IMR-90 (cell line): Measurements from ENCODE around the gene IVL. TPM values are rescaled to one million over a fixed set of nuclear protein-coding genes. Genes with fewer than 3 reads are reported as not detected.

ENCODE experiments used
- ATAC-seq: fragments of 200-7000 bp; cut with Tn5 transposase; 2 replicates; pipeline ENCODE4 v1.9.1; 2020; ENCODE audit warnings: low read depth, mild to moderate bottlenecking, moderate library complexity
- BruUV-seq: library from RNA; stranded (reverse); fragments of 400-500 nt; replicated peaks from 2 replicates; lab custom pipeline; 2021; lab: Mats Ljungman, UMichigan
- CTCF ChIA-PET: fragments of 300-600 bp; formaldehyde crosslinking; extraction: SDS; loops from one replicate; lab custom pipeline; 2021; ENCODE audit warnings: antibody characterized with exemption; lab: Yijun Ruan, JAX
- POLR2A ChIA-PET: fragments of 300-600 bp; sonication (Branson Sonifier 250); formaldehyde crosslinking; loops from one replicate; lab custom pipeline; 2022; ENCODE audit warnings: antibody characterized with exemption; ENCODE audit not compliant: unreplicated experiment; lab: Charles Lee
- DNase-seq: peaks from one replicate; pipeline ENCODE4 v3.0.0; 2013
- H2AFZ ChIP-seq: replicated peaks from 2 replicates; pipeline ENCODE3; 2013; ENCODE audit warnings: low read length, mild to moderate bottlenecking; ENCODE audit not compliant: poor library complexity
- H2AK5ac ChIP-seq: 2 replicates; pipeline ENCODE4 v1.6.1; 2013; ENCODE audit warnings: low read depth, low read length, inconsistent platforms
- H2AK9ac ChIP-seq: replicated peaks from 2 replicates; pipeline ENCODE3; 2013; ENCODE audit warnings: mild to moderate bottlenecking, low read depth, low read length, moderate library complexity; ENCODE audit not compliant: poor library complexity
- H2BK120ac ChIP-seq: 2 replicates; pipeline ENCODE4 v1.6.1; 2013; ENCODE audit warnings: low read depth, low read length, inconsistent platforms
- H2BK15ac ChIP-seq: 3 replicates; pipeline ENCODE4 v1.6.1; 2013; ENCODE audit warnings: low read depth, low read length, inconsistent platforms
- H2BK20ac ChIP-seq: 2 replicates; pipeline ENCODE4 v1.6.1; 2013; ENCODE audit warnings: low read depth, mild to moderate bottlenecking, inconsistent platforms, low read length, moderate library complexity
- H2BK5ac ChIP-seq: 2 replicates; pipeline ENCODE4 v1.6.1; 2013; ENCODE audit warnings: mild to moderate bottlenecking, low read depth, low read length, inconsistent platforms; ENCODE audit not compliant: poor library complexity, severe bottlenecking
- H3K14ac ChIP-seq: replicated peaks from 2 replicates; pipeline ENCODE4 v1.6.1; 2013; ENCODE audit warnings: low read depth, low read length, inconsistent platforms
- H3K18ac ChIP-seq: 2 replicates; pipeline ENCODE4 v1.6.1; 2013; ENCODE audit warnings: low read depth, low read length, control low read depth
- H3K23ac ChIP-seq: 2 replicates; pipeline ENCODE4 v1.6.1; 2013; ENCODE audit warnings: low read depth, low read length, inconsistent platforms
- H3K27ac ChIP-seq: 2 replicates; pipeline ENCODE4 v1.5.1; 2013; ENCODE audit warnings: mild to moderate bottlenecking, control low read depth, low read length; ENCODE audit not compliant: insufficient read depth
- H3K27me3 ChIP-seq: 2 replicates; pipeline ENCODE4 v1.6.1; 2013; ENCODE audit warnings: low read length; ENCODE audit not compliant: control insufficient read depth, insufficient read depth
- H3K36me3 ChIP-seq: 2 replicates; pipeline ENCODE4 v1.6.1; 2013; ENCODE audit warnings: low read length, mixed read lengths; ENCODE audit not compliant: control insufficient read depth, insufficient read depth
- H3K4ac ChIP-seq: 2 replicates; pipeline ENCODE4 v1.6.1; 2013; ENCODE audit warnings: low read depth, low read length, inconsistent platforms
- H3K4me1 ChIP-seq: 2 replicates; pipeline ENCODE4 v1.6.1; 2013; ENCODE audit warnings: low read length, mixed read lengths; ENCODE audit not compliant: control insufficient read depth, insufficient read depth
- H3K4me2 ChIP-seq: 2 replicates; pipeline ENCODE4 v1.6.1; 2013; ENCODE audit warnings: low read depth, mild to moderate bottlenecking, control low read depth, low read length, moderate library complexity
- H3K4me3 ChIP-seq: 2 replicates; pipeline ENCODE4 v1.5.1; 2013; ENCODE audit warnings: low read depth, mild to moderate bottlenecking, control low read depth, low read length, moderate library complexity; ENCODE audit not compliant: insufficient read depth
- H3K56ac ChIP-seq: 2 replicates; pipeline ENCODE4 v1.6.1; 2013; ENCODE audit warnings: low read length, inconsistent platforms; ENCODE audit not compliant: insufficient read depth; ENCODE audit errors: extremely low read depth
- H3K79me1 ChIP-seq, 2 experiments: 2 replicates each; pipeline ENCODE4 v1.6.1; 2013; ENCODE audit warnings: low read length in 2 of 2, inconsistent platforms in 1 of 2, low read depth in 1 of 2
- H3K9ac ChIP-seq: 2 replicates; pipeline ENCODE4 v1.6.1; 2013; ENCODE audit warnings: low read depth, low read length, control low read depth
- H3K9me1 ChIP-seq: 2 replicates; pipeline ENCODE4 v1.6.1; 2013; ENCODE audit warnings: low read length, inconsistent platforms; ENCODE audit not compliant: insufficient read depth
- H3K9me3 ChIP-seq: 2 replicates; pipeline ENCODE4 v1.6.1; 2013; ENCODE audit warnings: low read length; ENCODE audit not compliant: control insufficient read depth, insufficient read depth
- H4K20me1 ChIP-seq: 2 replicates; pipeline ENCODE4 v1.6.1; 2013; ENCODE audit warnings: low read length, inconsistent platforms; ENCODE audit not compliant: insufficient read depth
- H4K5ac ChIP-seq: 2 replicates; pipeline ENCODE4 v1.6.1; 2013; ENCODE audit warnings: mild to moderate bottlenecking, low read depth, low read length, control low read depth
- H4K8ac ChIP-seq, 2 experiments: 2 replicates each; pipeline ENCODE4 v1.6.1; 2013; ENCODE audit warnings: low read depth in 2 of 2, low read length in 2 of 2, control low read depth in 1 of 2, inconsistent platforms in 1 of 2
- H4K91ac ChIP-seq: 2 replicates; pipeline ENCODE4 v1.6.1; 2013; ENCODE audit warnings: low read depth, low read length, inconsistent platforms; ENCODE audit not compliant: insufficient read depth
- BHLHE40 ChIP-seq: fragments of 150-350 bp; IDR thresholded peaks from 2 replicates; pipeline ENCODE4 v1.6.1; 2016; ENCODE audit warnings: mild to moderate bottlenecking, low read depth, low read length
- CEBPB ChIP-seq: IDR thresholded peaks from 2 replicates; pipeline ENCODE4 v1.6.1; 2012; ENCODE audit warnings: low read depth, low read length, improper control_type of control experiment
- ELK1 ChIP-seq: fragments of 150-350 bp; IDR thresholded peaks from 2 replicates; pipeline ENCODE4 v1.6.1; 2016; ENCODE audit warnings: low read depth, mild to moderate bottlenecking, low read length, moderate library complexity, borderline replicate concordance
- FOS ChIP-seq: fragments of 150-350 bp; IDR thresholded peaks from 2 replicates; pipeline ENCODE4 v1.6.1; 2016; ENCODE audit warnings: low read depth, low read length
- MAFK ChIP-seq: IDR thresholded peaks from 2 replicates; pipeline ENCODE4 v1.6.1; 2012; ENCODE audit warnings: low read depth, low read length, improper control_type of control experiment
- MAZ ChIP-seq: IDR thresholded peaks from 2 replicates; pipeline ENCODE4 v1.6.1; 2012; ENCODE audit warnings: low read depth, mild to moderate bottlenecking, low read length, improper control_type of control experiment, moderate library complexity, borderline replicate concordance
- MXI1 ChIP-seq: IDR thresholded peaks from 2 replicates; pipeline ENCODE4 v1.6.1; 2012; ENCODE audit warnings: low read depth, mild to moderate bottlenecking, low read length, moderate library complexity, borderline replicate concordance
- NFE2L2 ChIP-seq: fragments of 150-350 bp; IDR thresholded peaks from 2 replicates; pipeline ENCODE4 v1.6.1; 2016; ENCODE audit warnings: low read depth, mild to moderate bottlenecking, low read length
- POLR2A ChIP-seq: IDR thresholded peaks from 2 replicates; pipeline ENCODE4 v1.6.1; 2012; ENCODE audit warnings: mild to moderate bottlenecking, low read depth, low read length
- RAD21 ChIP-seq: IDR thresholded peaks from 2 replicates; pipeline ENCODE4 v1.6.1; 2012; ENCODE audit warnings: low read length, improper control_type of control experiment
- RCOR1 ChIP-seq: IDR thresholded peaks from 2 replicates; pipeline ENCODE4 v1.6.1; 2012; ENCODE audit warnings: mild to moderate bottlenecking, low read length, improper control_type of control experiment; ENCODE audit not compliant: insufficient replicate concordance
- RFX5 ChIP-seq: IDR thresholded peaks from 2 replicates; pipeline ENCODE4 v1.8.0; 2012; ENCODE audit warnings: low read depth, mild to moderate bottlenecking, low read length, moderate library complexity
- SMC3 ChIP-seq: fragments of 150-350 bp; IDR thresholded peaks from 2 replicates; pipeline ENCODE4 v1.6.1; 2016; ENCODE audit warnings: low read depth, mild to moderate bottlenecking, antibody characterized with exemption, low read length, moderate library complexity
- USF2 ChIP-seq: fragments of 150-350 bp; IDR thresholded peaks from 2 replicates; pipeline ENCODE4 v1.6.1; 2017; ENCODE audit warnings: mild to moderate bottlenecking, antibody characterized with exemption, low read length, low read depth
- WGBS, 2 experiments: methylation state at CpG; one replicate each; pipeline versions ENCODE4 v1.1.5 to v1.1.7; 2013; ENCODE audit warnings: missing lambda C conversion rate in 2 of 2; ENCODE audit not compliant: insufficient read length in 1 of 2; ENCODE audit errors: extremely low coverage in 2 of 2; 5-methylcytosine and 5-hydroxymethylcytosine counted together
- dilution Hi-C: fragments of 300-500 bp; cut with HindIII; formaldehyde crosslinking; loops from one replicate; pipeline ENCODE4 v1.14.3; 2018; ENCODE audit warnings: low sequenced_read_pairs; ENCODE audit not compliant: unreplicated experiment
- in situ Hi-C: fragments of 300-500 bp; cut with MboI; formaldehyde crosslinking; loops from 3 replicates; pipeline ENCODE4 v1.14.3; 2019; ENCODE audit warnings: low sequenced_read_pairs, inconsistent platforms, mixed read lengths
- intact Hi-C: fragments of 100-400 bp; cut with micrococcal nuclease; formaldehyde crosslinking; loops from 2 replicates; pipeline ENCODE4 v1.10.0; 2022
- polyA plus RNA-seq, 3 experiments: library from polyadenylated mRNA; depleted of rRNA; stranded (reverse); fragments of >200 nt; gene quantifications; 2 replicates each; pipeline ENCODE4 v1.2.3, GENCODE V29; 2012; ENCODE audit warnings: low replicate concordance in 1 of 3
- total RNA-seq: library from RNA; depleted of rRNA; stranded (reverse); fragments of >200 nt; gene quantifications from 2 replicates; pipeline ENCODE4 v1.2.3, GENCODE V29; 2012

The IVL gene
- total and polyA plus RNA-seq, 2 of the 4 experiments (the other 2 are of a cell fraction), result not detected

GRCh38 chr1:152924191-152924590 is 15.8 kb downstream of the IVL start:
- H3K36me3 ChIP-seq, result no peaks in the 10 kb centered on the region
- dilution Hi-C loops (no loop called here), in situ Hi-C loops (no loop called here), intact Hi-C loops (no loop called here)
- H2BK120ac ChIP-seq, result no peak overlapping the region
- H3K79me1 ChIP-seq, result no peaks in the 10 kb centered on the region
- DNase-seq (no peak), ATAC-seq (no peak)
- no peak overlapping the region for H2AFZ ChIP-seq
- no peak overlapping the region for H2AK5ac ChIP-seq
- H3K4me3 ChIP-seq, result no peak overlapping the region
- no peak overlapping the region for H4K91ac ChIP-seq
- POLR2A ChIA-PET, result no interaction called here
- H3K4me2 ChIP-seq, result no peak overlapping the region
- H3K9ac ChIP-seq, result no peak overlapping the region
- H3K14ac ChIP-seq, result no peak overlapping the region
- H3K9me3 ChIP-seq, result no peaks in the 10 kb centered on the region
- H3K27me3 ChIP-seq, result no peaks in the 10 kb centered on the region
- no peak overlapping the region for H3K4ac ChIP-seq
- no peak overlapping the region for H4K5ac ChIP-seq
- no peak overlapping the region for H3K18ac ChIP-seq
- no peak overlapping the region for H4K8ac ChIP-seq
- no peak overlapping the region for H2BK20ac ChIP-seq
- no peak overlapping the region for H2BK15ac ChIP-seq
- H2AK9ac ChIP-seq, result no peak overlapping the region
- no peaks in the 10 kb centered on the region for H3K4me1 ChIP-seq
- CTCF ChIA-PET, result no interaction called here
- no peaks in the 10 kb centered on the region for H3K9me1 ChIP-seq
- TF ChIP-seq SMC3, result no peak
- no peak for TF ChIP-seq MXI1
- no peak for TF ChIP-seq BHLHE40
- no peak for TF ChIP-seq MAZ
- TF ChIP-seq RAD21, result no peak
- TF ChIP-seq RCOR1, result no peak
- TF ChIP-seq CEBPB, result no peak
- TF ChIP-seq NFE2L2, result no peak
- no peak for TF ChIP-seq ELK1
- no peak for TF ChIP-seq POLR2A
- TF ChIP-seq RFX5, result no peak
- no peak for TF ChIP-seq USF2
- TF ChIP-seq FOS, result no peak
- TF ChIP-seq MAFK, result no peak
- no CpG with 5 or more reads among the region's 2 CpGs for WGBS, 2 experiments
- no TSS peak for BruUV-seq
- no peak overlapping the region for H2BK5ac ChIP-seq
- H3K23ac ChIP-seq, result no peak overlapping the region
- H3K56ac ChIP-seq, result no peak overlapping the region
- no peak overlapping the region for H3K27ac ChIP-seq
- no peaks in the 10 kb centered on the region for H4K20me1 ChIP-seq
